ENCODE data around the gene RAB15. TPM values are rescaled to one million over a fixed set of nuclear protein-coding genes. Genes with fewer than 3 reads are reported as not detected.

The RAB15 gene
- total RNA-seq, 1 donor = 4.0 TPM

GRCh38 chr14:64955297-64955696 is 16.8 kb downstream of the RAB15 start:
- Histone ChIP-seq H3K4me2 (ENCODE audit: insufficient read depth, low read length) (no peak overlapping the region), H3K4me3 (ENCODE audit: insufficient read depth, low read length) (no peak overlapping the region), H3K27ac (ENCODE audit: low read depth, low read length) (no peak overlapping the region), H3K79me2 (ENCODE audit: insufficient read depth, low read length) (no peaks in the 10 kb centered on the region), H3K27me3 (ENCODE audit: insufficient read depth, low read length) (no peaks in the 10 kb centered on the region), H3K4me1 (ENCODE audit: insufficient read depth, low read length) (no peaks in the 10 kb centered on the region), H3K9me3 (ENCODE audit: low read depth, low read length) (peaks cover 6% of the 10 kb centered on the region), H4K20me1 (ENCODE audit: insufficient read depth, low read length) (peaks cover 3% of the 10 kb centered on the region), H3K36me3 (ENCODE audit: insufficient read depth, low read length) (no peaks in the 10 kb centered on the region), H2AFZ (ENCODE audit: low read length) (no peak overlapping the region)
- DNase-seq (ENCODE audit: insufficient read length, low spot score, missing footprints) = no peak
- no peak for TF ChIP-seq CTCF (IDR thresholded peaks at IDR 0.05; ENCODE audit: extremely low read depth, low read depth, low read length)

DNA sequence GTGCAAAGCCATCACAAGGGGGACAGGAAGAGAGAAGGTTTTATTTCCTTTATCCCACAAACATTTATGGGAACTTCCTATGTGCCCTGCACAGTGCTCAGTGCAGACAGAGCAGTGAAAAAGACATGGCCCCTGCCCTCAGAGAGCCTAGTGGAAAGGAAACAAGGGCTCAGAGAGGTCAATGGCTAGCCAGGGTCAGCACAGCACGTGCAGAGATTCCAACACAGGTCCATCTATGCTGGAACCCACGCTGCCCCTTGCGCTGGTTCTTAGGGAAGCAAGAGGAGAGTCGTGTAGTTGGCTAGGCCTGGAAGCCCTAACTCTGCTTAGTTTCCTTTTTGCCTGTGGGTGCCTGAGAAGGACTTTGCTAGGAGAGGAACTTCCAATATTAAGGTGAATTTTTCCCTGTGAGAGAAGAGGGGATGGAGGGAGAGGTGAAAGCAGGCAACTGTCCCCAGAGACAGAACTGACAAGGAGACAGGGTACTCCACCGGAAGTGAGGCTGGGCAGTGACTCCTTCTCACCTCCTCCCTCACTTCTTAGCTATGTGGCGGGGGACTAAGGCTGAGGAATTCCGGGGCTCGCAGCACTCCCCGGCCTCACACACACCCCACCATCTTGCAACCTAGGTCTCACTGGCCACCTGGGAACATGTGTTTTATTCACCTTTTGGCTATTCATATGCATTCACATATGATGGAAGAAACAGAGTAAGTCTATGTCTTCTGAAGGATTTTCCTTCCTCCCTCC is 17.5 kb downstream of the RAB15 start:
- TF ChIP-seq CTCF (IDR thresholded peaks at IDR 0.05; ENCODE audit: extremely low read depth, low read depth, low read length) = no peak
- Histone ChIP-seq H2AFZ (ENCODE audit: low read length) (no peak overlapping the region), H3K4me1 (ENCODE audit: insufficient read depth, low read length) (no peaks in the 10 kb centered on the region), H3K9me3 (ENCODE audit: low read depth, low read length) (peaks cover 6% of the 10 kb centered on the region), H4K20me1 (ENCODE audit: insufficient read depth, low read length) (peaks cover 3% of the 10 kb centered on the region), H3K27ac (ENCODE audit: low read depth, low read length) (no peak overlapping the region), H3K36me3 (ENCODE audit: insufficient read depth, low read length) (no peaks in the 10 kb centered on the region), H3K27me3 (ENCODE audit: insufficient read depth, low read length) (no peaks in the 10 kb centered on the region), H3K4me2 (ENCODE audit: insufficient read depth, low read length) (no peak overlapping the region), H3K79me2 (ENCODE audit: insufficient read depth, low read length) (no peaks in the 10 kb centered on the region), H3K4me3 (ENCODE audit: insufficient read depth, low read length) (no peak overlapping the region)
- no peak for DNase-seq (ENCODE audit: insufficient read length, low spot score, missing footprints)

- H2AFZ ChIP-seq (ENCODE audit: low read length) = no peak overlapping the region
- H3K36me3 ChIP-seq (ENCODE audit: insufficient read depth, low read length) = no peaks in the 10 kb centered on the region
- H3K4me2 ChIP-seq (ENCODE audit: insufficient read depth, low read length) = no peak overlapping the region
- no peak overlapping the region for H3K27ac ChIP-seq (ENCODE audit: low read depth, low read length)
- DNase-seq (ENCODE audit: insufficient read length, low spot score, missing footprints) = no peak
- H3K4me3 ChIP-seq (ENCODE audit: insufficient read depth, low read length) = no peak overlapping the region
- TF ChIP-seq CTCF (IDR thresholded peaks at IDR 0.05; ENCODE audit: extremely low read depth, low read depth, low read length) = no peak
- H3K9me3 ChIP-seq (ENCODE audit: low read depth, low read length) = peaks cover 6% of the 10 kb centered on the region
- H3K27me3 ChIP-seq (ENCODE audit: insufficient read depth, low read length) = no peaks in the 10 kb centered on the region
- peaks cover 3% of the 10 kb centered on the region for H4K20me1 ChIP-seq (ENCODE audit: insufficient read depth, low read length)
- H3K4me1 ChIP-seq (ENCODE audit: insufficient read depth, low read length) = no peaks in the 10 kb centered on the region
- no peaks in the 10 kb centered on the region for H3K79me2 ChIP-seq (ENCODE audit: insufficient read depth, low read length)
These were observed 18.5 kb downstream of the RAB15 start for GRCh38 chr14:64953661-64954060.

- no peak overlapping the region for H3K4me2 ChIP-seq (ENCODE audit: insufficient read depth, low read length)
- H3K36me3 ChIP-seq (ENCODE audit: insufficient read depth, low read length) = no peaks in the 10 kb centered on the region
- no peak for DNase-seq (ENCODE audit: insufficient read length, low spot score, missing footprints)
These were observed 18.9 kb downstream of the RAB15 start for GRCh38 chr14:64953310-64953654.

More at GRCh38 chr14:64953310-64953654, 18.9 kb downstream of the RAB15 start:
- Histone ChIP-seq H3K27ac (ENCODE audit: low read depth, low read length) (no peak overlapping the region), H3K9me3 (ENCODE audit: low read depth, low read length) (peaks cover 6% of the 10 kb centered on the region), H3K4me1 (ENCODE audit: insufficient read depth, low read length) (no peaks in the 10 kb centered on the region), H2AFZ (ENCODE audit: low read length) (no peak overlapping the region), H3K4me3 (ENCODE audit: insufficient read depth, low read length) (no peak overlapping the region), H3K27me3 (ENCODE audit: insufficient read depth, low read length) (no peaks in the 10 kb centered on the region), H3K79me2 (ENCODE audit: insufficient read depth, low read length) (no peaks in the 10 kb centered on the region), H4K20me1 (ENCODE audit: insufficient read depth, low read length) (peaks cover 3% of the 10 kb centered on the region)
- no peak for TF ChIP-seq CTCF (IDR thresholded peaks at IDR 0.05; ENCODE audit: extremely low read depth, low read depth, low read length)
